ENCODE data around the gene PTPRR. TPM values are rescaled to one million over a fixed set of nuclear protein-coding genes. Genes with fewer than 3 reads are reported as not detected.

PTPRR gene
- total RNA-seq, 2 experiments from 2014 or later, result not detected

- Histone ChIP-seq H3K27ac (ENCODE audit: low read depth in 1 of 2, low read length in 2 of 2) (no peak overlapping the region), H3K9me3 (ENCODE audit: control insufficient read depth in 1 of 2, insufficient read depth in 1 of 2, low read length in 2 of 2) (no peaks in the 10 kb centered on the region), H3K4me3 (ENCODE audit: low read length) (no peak overlapping the region), H3K36me3 (ENCODE audit: insufficient read depth, low read length) (no peaks in the 10 kb centered on the region), H3K27me3 (ENCODE audit: control insufficient read depth in 1 of 2, insufficient read depth in 2 of 2, low read length in 2 of 2) (peaks cover 0 to 3% of the 10 kb centered on the region in 2 experiments), H3K4me1 (ENCODE audit: insufficient read depth, low read length) (peaks cover 4% of the 10 kb centered on the region)
- DNase-seq (no peak), ATAC-seq (ENCODE audit: poor library complexity) (no peak)
- TF ChIP-seq CTCF (IDR thresholded peaks at IDR 0.05), result no peak
- no peak overlapping the region for H3K27ac Mint-ChIP-seq
- intact Hi-C loops (cut with DNase I, micrococcal nuclease), result no loop called here
- peaks cover 32% of the 10 kb centered on the region for H3K4me1 Mint-ChIP-seq (ENCODE audit: low read depth)
- POLR2A ChIA-PET, result no interaction called here
- H3K9me3 Mint-ChIP-seq, result no peaks in the 10 kb centered on the region
- H3K36me3 Mint-ChIP-seq (ENCODE audit: low read depth), result no peaks in the 10 kb centered on the region
- CTCF ChIA-PET, result no interaction called here
- peaks cover 22% of the 10 kb centered on the region for H3K27me3 Mint-ChIP-seq
- no peak overlapping the region for H3K4me3 Mint-ChIP-seq
These were observed 199.3 kb downstream of the PTPRR start for GRCh38 chr12:70721216-70721615.

GRCh38 chr12:70719672-70720420 is 200.7 kb downstream of the PTPRR start:
- DNase-seq, result peak in 7 of 14 experiments; percentile 4 to 33 (median 18)
- Histone ChIP-seq H3K27me3 (ENCODE audit: control insufficient read depth in 1 of 2, insufficient read depth in 2 of 2, low read length in 2 of 2) (peaks cover 0 to 3% of the 10 kb centered on the region in 2 experiments), H3K9me3 (ENCODE audit: control insufficient read depth in 1 of 2, insufficient read depth in 1 of 2, low read length in 2 of 2) (no peaks in the 10 kb centered on the region), H3K4me1 (ENCODE audit: insufficient read depth, low read length) (peaks cover 4% of the 10 kb centered on the region), H3K36me3 (ENCODE audit: insufficient read depth, low read length) (no peaks in the 10 kb centered on the region), H3K4me3 (ENCODE audit: low read length) (no peak overlapping the region), H3K27ac (ENCODE audit: low read depth in 1 of 2, low read length in 2 of 2) (no peak overlapping the region)
- H3K27me3 Mint-ChIP-seq, result peaks cover 30% of the 10 kb centered on the region
- TF ChIP-seq CTCF (IDR thresholded peaks at IDR 0.05), result peak; percentile 70
- no peaks in the 10 kb centered on the region for H3K36me3 Mint-ChIP-seq (ENCODE audit: low read depth)
- ChIA-PET POLR2A (no interaction called here), CTCF (interaction anchor here (1.0 kb wide), 1 partner anchor 841 kb away, joined by 3 read pairs; no protein-coding TSS in a partner anchor)
- ATAC-seq (ENCODE audit: poor library complexity), result peak; percentile 54
- intact Hi-C loops (cut with DNase I, micrococcal nuclease), result no loop called here
- H3K4me1 Mint-ChIP-seq (ENCODE audit: low read depth), result peaks cover 32% of the 10 kb centered on the region
- H3K27ac Mint-ChIP-seq, result no peak overlapping the region
- no peaks in the 10 kb centered on the region for H3K9me3 Mint-ChIP-seq
- peak overlapping the region; percentile 75 for H3K4me3 Mint-ChIP-seq

- POLR2A ChIA-PET, result interaction anchor here (0.8 kb wide), 1 partner anchor 541 kb away, joined by 3 read pairs; no protein-coding TSS in a partner anchor
- Histone ChIP-seq H3K36me3 (ENCODE audit: insufficient read depth, low read length) (no peaks in the 10 kb centered on the region), H3K4me3 (ENCODE audit: low read length) (no peak overlapping the region), H3K4me1 (ENCODE audit: insufficient read depth, low read length) (peaks cover 4% of the 10 kb centered on the region), H3K27ac (ENCODE audit: low read depth in 1 of 2, low read length in 2 of 2) (no peak overlapping the region), H3K9me3 (ENCODE audit: control insufficient read depth in 1 of 2, insufficient read depth in 1 of 2, low read length in 2 of 2) (no peaks in the 10 kb centered on the region), H3K27me3 (ENCODE audit: control insufficient read depth in 1 of 2, insufficient read depth in 2 of 2, low read length in 2 of 2) (peaks cover 0 to 3% of the 10 kb centered on the region in 2 experiments)
- Mint-ChIP-seq H3K4me1 (ENCODE audit: low read depth) (peaks cover 27% of the 10 kb centered on the region), H3K36me3 (ENCODE audit: low read depth) (no peaks in the 10 kb centered on the region), H3K27me3 (peaks cover 30% of the 10 kb centered on the region), H3K27ac (no peak overlapping the region), H3K4me3 (no peak overlapping the region), H3K9me3 (no peaks in the 10 kb centered on the region)
- ATAC-seq (ENCODE audit: poor library complexity) (no peak), DNase-seq (no peak)
- no peak for TF ChIP-seq CTCF (IDR thresholded peaks at IDR 0.05)
- intact Hi-C loops (cut with DNase I, micrococcal nuclease), result no loop called here
- CTCF ChIA-PET, result no interaction called here
These were observed 201.5 kb downstream of the PTPRR start for GRCh38 chr12:70719071-70719470.
